NOMO-1 treated with DMSO at 0.1 percent for 48 hours (cell line): ENCODE results near the gene ENO2.
"Not testable (repeated sequence)": the region's sequence is repeated elsewhere in the genome, so short reads cannot be mapped to it uniquely, and the experiment has no call there.

Source experiments
- DNase-seq: peaks from one replicate; lab custom pipeline; 2025; ENCODE audit not compliant: unreplicated experiment; lab: John Stamatoyannopoulos, UW

The ENO2 gene

GRCh38 chr12:6886206-6886999 lies 28.0 kb upstream of the ENO2 start:
- DNase-seq: not testable (repeated sequence)

- peak; percentile 80 for DNase-seq
These were observed 26.9 kb upstream of the ENO2 start for GRCh38 chr12:6887460-6887859.

- DNase-seq: no peak
These were observed 26.0 kb upstream of the ENO2 start for GRCh38 chr12:6888360-6888759.

- DNase-seq: not testable (repeated sequence)
These were observed 25.6 kb upstream of the ENO2 start for GRCh38 chr12:6888794-6889193.

GRCh38 chr12:6889775-6890573 lies 24.4 kb upstream of the ENO2 start:
- DNase-seq: not testable (repeated sequence)

GRCh38 chr12:6890789-6891645 lies 23.4 kb upstream of the ENO2 start:
- DNase-seq: peak; percentile 98

GRCh38 chr12:6891646-6892001 lies 22.8 kb upstream of the ENO2 start:
- no peak for DNase-seq

- DNase-seq: not testable (repeated sequence)
These were observed 21.7 kb upstream of the ENO2 start for GRCh38 chr12:6892683-6893082.

- no peak for DNase-seq
These were observed 20.1 kb upstream of the ENO2 start for GRCh38 chr12:6894321-6894720.

GRCh38 chr12:6896846-6897435 lies 17.4 kb upstream of the ENO2 start:
- no peak for DNase-seq

- DNase-seq: no peak
These were observed 15.0 kb upstream of the ENO2 start for GRCh38 chr12:6899427-6899826.

- peak; percentile 59 for DNase-seq
These were observed 14.4 kb upstream of the ENO2 start for GRCh38 chr12:6899837-6900519.

GRCh38 chr12:6902448-6902847 lies 11.9 kb upstream of the ENO2 start:
- no peak for DNase-seq

- peak; percentile 9 for DNase-seq
These were observed 10.7 kb upstream of the ENO2 start for GRCh38 chr12:6903722-6904121.

GRCh38 chr12:6904280-6905276 lies 9.8 kb upstream of the ENO2 start, which contains the start of gene LRRC23:
LRRC23 (plus strand) TSS chr12:6904822; CDS start chr12:6905634, 812 bp downstream.
- DNase-seq: peak; percentile 97

GRCh38 chr12:6905414-6906040 lies 8.9 kb upstream of the ENO2 start:
- no peak for DNase-seq

- not testable (repeated sequence) for DNase-seq
These were observed 6.2 kb upstream of the ENO2 start for GRCh38 chr12:6908141-6908540.

- peak; percentile 21 for DNase-seq
These were observed 4.8 kb upstream of the ENO2 start for GRCh38 chr12:6909421-6910145.
